ENCODE data around the gene CIAO3. TPM values are rescaled to one million over a fixed set of nuclear protein-coding genes. Genes with fewer than 3 reads are reported as not detected.

The CIAO3 gene
- polyA plus RNA-seq, 3 donors = 8.6 to 41.1 (median 11.8) TPM

- H3K4me3 Mint-ChIP-seq = no peak overlapping the region
- H3K36me3 Mint-ChIP-seq = no peaks in the 10 kb centered on the region
- H3K4me1 Mint-ChIP-seq = no peaks in the 10 kb centered on the region
- intact Hi-C loops (cut with micrococcal nuclease) = no loop called here
- Histone ChIP-seq H3K4me2 (replicated peaks; ENCODE audit: extremely low read depth, low read length, poor library complexity, severe bottlenecking) (no peak overlapping the region), H3K27me3 (ENCODE audit: control insufficient read depth in 2 of 2, insufficient read depth in 2 of 2, low read length in 2 of 2) (peaks cover 0 to 9% of the 10 kb centered on the region in 2 donors), H3K9ac (ENCODE audit: insufficient read depth, low read length, poor library complexity, severe bottlenecking) (no peak overlapping the region), H4K20me1 (ENCODE audit: insufficient read depth, low read length) (no peaks in the 10 kb centered on the region), H3K27ac (ENCODE audit: low read depth in 1 of 2, low read length in 2 of 2) (no peak overlapping the region), H3K4me1 (ENCODE audit: control insufficient read depth in 1 of 2, insufficient read depth in 2 of 2, low read length in 2 of 2) (no peaks in the 10 kb centered on the region), H3K79me2 (ENCODE audit: insufficient read depth, low read length) (no peaks in the 10 kb centered on the region), H3K9me3 (replicated peaks in 1 of 2; ENCODE audit: control insufficient read depth in 1 of 2, insufficient read depth in 1 of 2, low read length in 2 of 2) (no peaks in the 10 kb centered on the region), H2AFZ (ENCODE audit: insufficient read depth, low read depth, low read length, poor library complexity, severe bottlenecking) (no peak overlapping the region), H3K4me3 (replicated peaks in 1 of 3; ENCODE audit: low read depth in 2 of 3, low read length in 3 of 3) (no peak overlapping the region), H3K36me3 (replicated peaks in 1 of 2; ENCODE audit: control insufficient read depth in 1 of 2, insufficient read depth in 2 of 2, low read length in 2 of 2) (no peaks in the 10 kb centered on the region)
- H3K27ac Mint-ChIP-seq = no peak overlapping the region
- 88% methylated on average over 11 of the region's 11 CpGs for WGBS (ENCODE audit: insufficient coverage)
- no peak for DNase-seq
- TF ChIP-seq CTCF (IDR thresholded peaks at IDR 0.05) = no peak
- peaks cover 0 to 22% (median 10%) of the 10 kb centered on the region in 3 donors for H3K27me3 Mint-ChIP-seq (ENCODE audit: low read depth in 3 of 3)
- H3K9me3 Mint-ChIP-seq = peaks cover 0 to 3% (median 0%) of the 10 kb centered on the region in 7 donors
Measured at GRCh38 chr16:778447-778846, 37.6 kb upstream of the CIAO3 start.

- WGBS (ENCODE audit: insufficient coverage) = 18% methylated on average over 9 of the region's 16 CpGs
- Histone ChIP-seq H3K4me3 (replicated peaks in 1 of 3; ENCODE audit: low read depth in 2 of 3, low read length in 3 of 3) (no peak overlapping the region), H3K36me3 (replicated peaks in 1 of 2; ENCODE audit: control insufficient read depth in 1 of 2, insufficient read depth in 2 of 2, low read length in 2 of 2) (no peaks in the 10 kb centered on the region), H3K9me3 (replicated peaks in 1 of 2; ENCODE audit: control insufficient read depth in 1 of 2, insufficient read depth in 1 of 2, low read length in 2 of 2) (no peaks in the 10 kb centered on the region), H3K27ac (ENCODE audit: low read depth in 1 of 2, low read length in 2 of 2) (no peak overlapping the region), H2AFZ (ENCODE audit: insufficient read depth, low read depth, low read length, poor library complexity, severe bottlenecking) (no peak overlapping the region), H3K4me1 (ENCODE audit: control insufficient read depth in 1 of 2, insufficient read depth in 2 of 2, low read length in 2 of 2) (no peaks in the 10 kb centered on the region), H3K9ac (ENCODE audit: insufficient read depth, low read length, poor library complexity, severe bottlenecking) (no peak overlapping the region), H3K27me3 (ENCODE audit: control insufficient read depth in 2 of 2, insufficient read depth in 2 of 2, low read length in 2 of 2) (peaks cover 0 to 9% of the 10 kb centered on the region in 2 donors), H3K79me2 (ENCODE audit: insufficient read depth, low read length) (no peaks in the 10 kb centered on the region), H4K20me1 (ENCODE audit: insufficient read depth, low read length) (no peaks in the 10 kb centered on the region), H3K4me2 (replicated peaks; ENCODE audit: extremely low read depth, low read length, poor library complexity, severe bottlenecking) (no peak overlapping the region)
- H3K27ac Mint-ChIP-seq = no peak overlapping the region
- TF ChIP-seq CTCF (IDR thresholded peaks at IDR 0.05) = no peak
- DNase-seq = no peak
- peaks cover 0 to 22% (median 10%) of the 10 kb centered on the region in 3 donors for H3K27me3 Mint-ChIP-seq (ENCODE audit: low read depth in 3 of 3)
- no peaks in the 10 kb centered on the region for H3K4me1 Mint-ChIP-seq
- no peaks in the 10 kb centered on the region for H3K36me3 Mint-ChIP-seq
- H3K4me3 Mint-ChIP-seq = no peak overlapping the region
- intact Hi-C loops (cut with micrococcal nuclease) = no loop called here
- H3K9me3 Mint-ChIP-seq = peaks cover 0 to 3% (median 0%) of the 10 kb centered on the region in 7 donors
Measured at GRCh38 chr16:777826-778225, 37.0 kb upstream of the CIAO3 start.

All from CD14-positive monocyte (primary cell).